H1 (cell line): ENCODE data around the gene TSEN2. TPM values are rescaled to one million over a fixed set of nuclear protein-coding genes. Genes with fewer than 3 reads are reported as not detected.

Experiments used
- FOSL1 ChIP-seq: IDR thresholded peaks from 2 replicates; pipeline ENCODE4 v1.6.1; 2011; ENCODE audit warnings: mild to moderate bottlenecking, low read depth, low read length, moderate library complexity; ENCODE audit not compliant: insufficient read depth
- KDM5A ChIP-seq: fragments of 200-600 bp; IDR thresholded peaks from 2 replicates; pipeline ENCODE4 v1.7.1; 2012; ENCODE audit warnings: mild to moderate bottlenecking, low read length, inconsistent platforms, mixed read lengths
- polyA plus RNA-seq, 7 experiments: library from polyadenylated mRNA; depleted of rRNA in 3 of 7; stranded (reverse) in 5 of 7; unstranded in 2 of 7; fragments of >200 nt in 5 of 7; fragments of 200-250 nt in 2 of 7; gene quantifications; 1 replicate in 5 of 7; 2 replicates in 1 of 7; 4 replicates in 1 of 7; pipeline versions ENCODE4 v1.2.1 to v1.2.3, GENCODE V29; 2011 to 2013; ENCODE audit warnings: missing spikeins in 2 of 7, mixed read lengths in 2 of 7
- total RNA-seq: library from RNA; stranded (reverse); fragmentation: NEBNext Ultra II Directional; extraction: Animal tissue kit (Norgen Biotek cat#: 25700); gene quantifications from 2 replicates; pipeline ENCODE4 v1.2.1, GENCODE V29; 2021

Gene TSEN2
- total and polyA plus RNA-seq, 2 of the 8 experiments (the other 6 are each of a cell fraction or from before 2014, with no cell fraction given) = 16.1 to 22.4 TPM

DNA sequence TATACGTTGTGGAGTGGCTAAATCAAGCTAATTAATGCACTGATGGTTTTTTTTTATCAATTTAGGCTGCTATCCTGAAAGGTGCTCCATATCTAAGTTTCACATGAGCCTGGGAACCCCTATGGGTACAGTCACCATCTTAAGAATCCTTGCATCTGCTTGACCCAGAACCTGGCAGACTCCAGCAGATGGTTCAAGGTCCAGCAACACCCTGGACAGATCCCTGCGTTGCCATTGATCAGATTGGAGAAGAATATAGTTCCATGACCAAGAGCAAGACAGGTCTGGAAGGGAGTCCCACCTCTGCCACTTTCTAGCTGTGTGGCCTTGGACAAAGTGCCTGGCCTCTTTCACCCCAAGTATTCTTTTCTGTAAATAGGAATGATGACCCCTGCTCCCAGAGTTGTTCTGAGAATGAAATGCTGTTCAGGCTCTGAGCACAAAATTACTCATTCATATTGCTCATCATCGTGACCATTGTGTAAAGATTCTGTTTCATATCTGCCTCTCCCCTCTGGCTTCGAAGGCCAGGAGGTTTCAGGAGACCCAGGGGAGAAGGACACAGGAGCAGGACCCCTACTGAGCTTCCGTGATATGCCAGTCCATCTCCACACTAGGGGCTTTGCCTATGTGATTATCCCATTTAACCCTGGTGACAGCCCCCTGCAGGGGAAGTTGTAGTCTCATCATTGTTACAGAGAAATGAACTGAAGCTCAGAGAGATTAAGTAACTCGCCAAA is 30.0 kb upstream of the TSEN2 start (continued):
- TF ChIP-seq KDM5A (no peak), FOSL1 (no peak)
